GM23338 (cell line): ENCODE measurements around the gene TIMM17A. TPM values are rescaled to one million over a fixed set of nuclear protein-coding genes. Genes with fewer than 3 reads are reported as not detected.

ENCODE experiments used
- ATAC-seq: fragments of 200-7000 bp; cut with Tn5 transposase; 3 replicates; pipeline ENCODE4 v1.9.1; 2020
- DNase-seq: peaks from one replicate; pipeline ENCODE4 v3.0.0-alpha.2; 2015; ENCODE audit warnings: low spot score
- H2AFZ ChIP-seq: fragments of 200-600 bp; sonication (generic); 2 replicates; pipeline ENCODE4 v1.8.0; 2016; ENCODE audit warnings: antibody characterized with exemption, mild to moderate bottlenecking, moderate library complexity
- H3F3A ChIP-seq: fragments of 200-600 bp; sonication (generic); replicated peaks from 2 replicates; pipeline ENCODE4 v1.8.0; 2017; ENCODE audit warnings: antibody characterized with exemption, mixed run types, low read depth
- H3K27ac ChIP-seq: fragments of 200-600 bp; sonication (generic); 2 replicates; pipeline ENCODE4 v1.6.1; 2016; ENCODE audit warnings: low read depth
- H3K27me3 ChIP-seq: fragments of 200-600 bp; sonication (generic); 2 replicates; pipeline ENCODE4 v1.8.0; 2016; ENCODE audit warnings: mild to moderate bottlenecking, mixed run types, moderate library complexity; ENCODE audit not compliant: insufficient read depth
- H3K36me3 ChIP-seq: fragments of 200-600 bp; sonication (generic); 2 replicates; pipeline ENCODE4 v1.8.0; 2016; ENCODE audit warnings: mild to moderate bottlenecking; ENCODE audit not compliant: insufficient read depth
- H3K4me1 ChIP-seq: fragments of 200-600 bp; sonication (generic); 2 replicates; pipeline ENCODE4 v1.8.0; 2016; ENCODE audit warnings: mild to moderate bottlenecking, moderate library complexity; ENCODE audit not compliant: insufficient read depth
- H3K4me2 ChIP-seq: fragments of 200-600 bp; sonication (generic); 2 replicates; pipeline ENCODE4 v1.7.1; 2017; ENCODE audit warnings: mixed run types
- H3K4me3 ChIP-seq: fragments of 200-600 bp; sonication (generic); 2 replicates; pipeline ENCODE4 v1.6.1; 2016; ENCODE audit warnings: mixed run types
- H3K79me2 ChIP-seq: fragments of 200-600 bp; sonication (generic); replicated peaks from 2 replicates; pipeline ENCODE4 v1.8.0; 2017; ENCODE audit warnings: mild to moderate bottlenecking; ENCODE audit not compliant: insufficient read depth
- H3K9me2 ChIP-seq: fragments of 200-600 bp; sonication (generic); 2 replicates; pipeline ENCODE4 v1.8.0; 2017; ENCODE audit not compliant: insufficient read depth
- H4K20me1 ChIP-seq: fragments of 200-600 bp; sonication (generic); replicated peaks from 2 replicates; pipeline ENCODE4 v1.8.0; 2017; ENCODE audit warnings: mild to moderate bottlenecking; ENCODE audit not compliant: insufficient read depth
- H3K27ac Mint-ChIP-seq: 2 replicates; pipeline ENCODE4 v1.8.0; 2020; ENCODE audit warnings: inconsistent platforms, mild to moderate bottlenecking, moderate library complexity, mixed read lengths
- H3K27me3 Mint-ChIP-seq: 3 replicates; pipeline ENCODE4 v1.8.0; 2022; ENCODE audit warnings: low read depth, mild to moderate bottlenecking, moderate library complexity, mixed read lengths, inconsistent platforms; ENCODE audit not compliant: insufficient read depth, poor library complexity
- H3K36me3 Mint-ChIP-seq: 3 replicates; pipeline ENCODE4 v1.8.0; 2021; ENCODE audit warnings: low read depth, mild to moderate bottlenecking, inconsistent platforms, moderate library complexity, mixed read lengths
- H3K4me1 Mint-ChIP-seq: 3 replicates; pipeline ENCODE4 v1.8.0; 2020; ENCODE audit warnings: mild to moderate bottlenecking, inconsistent platforms, mixed read lengths
- H3K4me3 Mint-ChIP-seq: 3 replicates; pipeline ENCODE4 v1.8.0; 2021; ENCODE audit warnings: moderate library complexity, mild to moderate bottlenecking, inconsistent platforms, mixed read lengths
- H3K9me3 Mint-ChIP-seq: 3 replicates; pipeline ENCODE4 v1.8.0; 2020; ENCODE audit warnings: moderate library complexity, mild to moderate bottlenecking, inconsistent platforms, mixed read lengths
- EZH2phosphoT487 ChIP-seq: fragments of 200-600 bp; sonication (generic); IDR thresholded peaks from one replicate; pipeline ENCODE4 v1.8.1; 2018; ENCODE audit warnings: antibody characterized with exemption; ENCODE audit not compliant: unreplicated experiment
- NANOG ChIP-seq: IDR thresholded peaks from 2 replicates; pipeline ENCODE4 v1.6.1; 2016; ENCODE audit warnings: antibody characterized with exemption, borderline replicate concordance
- polyA plus RNA-seq: library from polyadenylated mRNA; unstranded; fragments of >200 nt; fragmentation: Nextera tagmentation; extraction: Ambion mirVana; gene quantifications from 2 replicates; pipeline ENCODE4 v1.2.1, GENCODE V29; 2016
- total RNA-seq: library from RNA; depleted of rRNA; stranded (reverse); fragments of >200 nt; shearing (Covaris generic); gene quantifications from 2 replicates; pipeline ENCODE4 v1.2.3, GENCODE V29; 2014
- TF ChIP-seq, protein P1 (sequence below): fragments of 250-450 bp; sonication (Bioruptor Pico); IDR thresholded peaks from 2 replicates; pipeline ENCODE4 v1.5.0; 2020; ENCODE audit warnings: mild to moderate bottlenecking, moderate library complexity
- TF ChIP-seq, protein P2 (sequence below): IDR thresholded peaks from one replicate; pipeline ENCODE4 v1.6.1; 2018; ENCODE audit warnings: antibody characterized with exemption; ENCODE audit not compliant: unreplicated experiment

The TIMM17A gene
- total and polyA plus RNA-seq, 2 experiments from 2014 or later = 38.5 to 60.0 TPM

DNA sequence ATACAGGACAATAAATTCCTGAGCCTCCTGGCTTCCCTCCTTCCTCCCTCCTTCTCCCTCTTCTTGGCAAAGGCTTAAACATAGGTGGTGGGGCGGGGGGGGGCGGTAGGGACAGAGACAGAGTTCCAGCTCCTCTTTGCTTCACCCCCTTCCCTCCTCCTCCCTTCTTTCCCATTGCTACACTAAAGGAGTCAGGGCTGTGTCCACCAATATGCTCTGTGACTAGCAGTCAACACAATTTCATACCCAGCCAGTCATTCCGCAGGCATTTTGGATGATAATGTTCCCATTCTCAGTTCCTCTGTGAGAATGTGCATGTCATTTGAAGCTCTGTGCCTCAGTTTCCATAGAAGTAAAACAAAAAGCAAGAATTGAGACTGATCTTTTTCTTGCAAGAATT lies 10.7 kb upstream of the TIMM17A start (continued):
- TF ChIP-seq, protein P1, sequence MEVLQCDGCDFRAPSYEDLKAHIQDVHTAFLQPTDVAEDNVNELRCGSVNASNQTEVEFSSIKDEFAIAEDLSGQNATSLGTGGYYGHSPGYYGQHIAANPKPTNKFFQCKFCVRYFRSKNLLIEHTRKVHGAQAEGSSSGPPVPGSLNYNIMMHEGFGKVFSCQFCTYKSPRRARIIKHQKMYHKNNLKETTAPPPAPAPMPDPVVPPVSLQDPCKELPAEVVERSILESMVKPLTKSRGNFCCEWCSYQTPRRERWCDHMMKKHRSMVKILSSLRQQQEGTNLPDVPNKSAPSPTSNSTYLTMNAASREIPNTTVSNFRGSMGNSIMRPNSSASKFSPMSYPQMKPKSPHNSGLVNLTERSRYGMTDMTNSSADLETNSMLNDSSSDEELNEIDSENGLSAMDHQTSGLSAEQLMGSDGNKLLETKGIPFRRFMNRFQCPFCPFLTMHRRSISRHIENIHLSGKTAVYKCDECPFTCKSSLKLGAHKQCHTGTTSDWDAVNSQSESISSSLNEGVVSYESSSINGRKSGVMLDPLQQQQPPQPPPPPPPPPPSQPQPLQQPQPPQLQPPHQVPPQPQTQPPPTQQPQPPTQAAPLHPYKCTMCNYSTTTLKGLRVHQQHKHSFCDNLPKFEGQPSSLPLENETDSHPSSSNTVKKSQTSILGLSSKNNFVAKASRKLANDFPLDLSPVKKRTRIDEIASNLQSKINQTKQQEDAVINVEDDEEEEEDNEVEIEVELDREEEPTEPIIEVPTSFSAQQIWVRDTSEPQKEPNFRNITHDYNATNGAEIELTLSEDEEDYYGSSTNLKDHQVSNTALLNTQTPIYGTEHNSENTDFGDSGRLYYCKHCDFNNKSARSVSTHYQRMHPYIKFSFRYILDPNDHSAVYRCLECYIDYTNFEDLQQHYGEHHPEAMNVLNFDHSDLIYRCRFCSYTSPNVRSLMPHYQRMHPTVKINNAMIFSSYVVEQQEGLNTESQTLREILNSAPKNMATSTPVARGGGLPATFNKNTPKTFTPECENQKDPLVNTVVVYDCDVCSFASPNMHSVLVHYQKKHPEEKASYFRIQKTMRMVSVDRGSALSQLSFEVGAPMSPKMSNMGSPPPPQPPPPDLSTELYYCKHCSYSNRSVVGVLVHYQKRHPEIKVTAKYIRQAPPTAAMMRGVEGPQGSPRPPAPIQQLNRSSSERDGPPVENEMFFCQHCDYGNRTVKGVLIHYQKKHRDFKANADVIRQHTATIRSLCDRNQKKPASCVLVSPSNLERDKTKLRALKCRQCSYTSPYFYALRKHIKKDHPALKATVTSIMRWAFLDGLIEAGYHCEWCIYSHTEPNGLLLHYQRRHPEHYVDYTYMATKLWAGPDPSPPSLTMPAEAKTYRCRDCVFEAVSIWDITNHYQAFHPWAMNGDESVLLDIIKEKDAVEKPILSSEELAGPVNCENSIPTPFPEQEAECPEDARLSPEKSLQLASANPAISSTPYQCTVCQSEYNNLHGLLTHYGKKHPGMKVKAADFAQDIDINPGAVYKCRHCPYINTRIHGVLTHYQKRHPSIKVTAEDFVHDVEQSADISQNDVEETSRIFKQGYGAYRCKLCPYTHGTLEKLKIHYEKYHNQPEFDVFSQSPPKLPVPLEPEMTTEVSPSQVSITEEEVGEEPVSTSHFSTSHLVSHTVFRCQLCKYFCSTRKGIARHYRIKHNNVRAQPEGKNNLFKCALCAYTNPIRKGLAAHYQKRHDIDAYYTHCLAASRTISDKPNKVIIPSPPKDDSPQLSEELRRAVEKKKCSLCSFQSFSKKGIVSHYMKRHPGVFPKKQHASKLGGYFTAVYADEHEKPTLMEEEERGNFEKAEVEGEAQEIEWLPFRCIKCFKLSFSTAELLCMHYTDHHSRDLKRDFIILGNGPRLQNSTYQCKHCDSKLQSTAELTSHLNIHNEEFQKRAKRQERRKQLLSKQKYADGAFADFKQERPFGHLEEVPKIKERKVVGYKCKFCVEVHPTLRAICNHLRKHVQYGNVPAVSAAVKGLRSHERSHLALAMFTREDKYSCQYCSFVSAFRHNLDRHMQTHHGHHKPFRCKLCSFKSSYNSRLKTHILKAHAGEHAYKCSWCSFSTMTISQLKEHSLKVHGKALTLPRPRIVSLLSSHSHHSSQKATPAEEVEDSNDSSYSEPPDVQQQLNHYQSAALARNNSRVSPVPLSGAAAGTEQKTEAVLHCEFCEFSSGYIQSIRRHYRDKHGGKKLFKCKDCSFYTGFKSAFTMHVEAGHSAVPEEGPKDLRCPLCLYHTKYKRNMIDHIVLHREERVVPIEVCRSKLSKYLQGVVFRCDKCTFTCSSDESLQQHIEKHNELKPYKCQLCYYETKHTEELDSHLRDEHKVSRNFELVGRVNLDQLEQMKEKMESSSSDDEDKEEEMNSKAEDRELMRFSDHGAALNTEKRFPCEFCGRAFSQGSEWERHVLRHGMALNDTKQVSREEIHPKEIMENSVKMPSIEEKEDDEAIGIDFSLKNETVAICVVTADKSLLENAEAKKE (CRISPR knock-in tag) = no peak
- no peak for TF ChIP-seq EZH2phosphoT487
- TF ChIP-seq NANOG = no peak
- TF ChIP-seq, protein P2, sequence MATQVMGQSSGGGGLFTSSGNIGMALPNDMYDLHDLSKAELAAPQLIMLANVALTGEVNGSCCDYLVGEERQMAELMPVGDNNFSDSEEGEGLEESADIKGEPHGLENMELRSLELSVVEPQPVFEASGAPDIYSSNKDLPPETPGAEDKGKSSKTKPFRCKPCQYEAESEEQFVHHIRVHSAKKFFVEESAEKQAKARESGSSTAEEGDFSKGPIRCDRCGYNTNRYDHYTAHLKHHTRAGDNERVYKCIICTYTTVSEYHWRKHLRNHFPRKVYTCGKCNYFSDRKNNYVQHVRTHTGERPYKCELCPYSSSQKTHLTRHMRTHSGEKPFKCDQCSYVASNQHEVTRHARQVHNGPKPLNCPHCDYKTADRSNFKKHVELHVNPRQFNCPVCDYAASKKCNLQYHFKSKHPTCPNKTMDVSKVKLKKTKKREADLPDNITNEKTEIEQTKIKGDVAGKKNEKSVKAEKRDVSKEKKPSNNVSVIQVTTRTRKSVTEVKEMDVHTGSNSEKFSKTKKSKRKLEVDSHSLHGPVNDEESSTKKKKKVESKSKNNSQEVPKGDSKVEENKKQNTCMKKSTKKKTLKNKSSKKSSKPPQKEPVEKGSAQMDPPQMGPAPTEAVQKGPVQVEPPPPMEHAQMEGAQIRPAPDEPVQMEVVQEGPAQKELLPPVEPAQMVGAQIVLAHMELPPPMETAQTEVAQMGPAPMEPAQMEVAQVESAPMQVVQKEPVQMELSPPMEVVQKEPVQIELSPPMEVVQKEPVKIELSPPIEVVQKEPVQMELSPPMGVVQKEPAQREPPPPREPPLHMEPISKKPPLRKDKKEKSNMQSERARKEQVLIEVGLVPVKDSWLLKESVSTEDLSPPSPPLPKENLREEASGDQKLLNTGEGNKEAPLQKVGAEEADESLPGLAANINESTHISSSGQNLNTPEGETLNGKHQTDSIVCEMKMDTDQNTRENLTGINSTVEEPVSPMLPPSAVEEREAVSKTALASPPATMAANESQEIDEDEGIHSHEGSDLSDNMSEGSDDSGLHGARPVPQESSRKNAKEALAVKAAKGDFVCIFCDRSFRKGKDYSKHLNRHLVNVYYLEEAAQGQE = no peak

DNA sequence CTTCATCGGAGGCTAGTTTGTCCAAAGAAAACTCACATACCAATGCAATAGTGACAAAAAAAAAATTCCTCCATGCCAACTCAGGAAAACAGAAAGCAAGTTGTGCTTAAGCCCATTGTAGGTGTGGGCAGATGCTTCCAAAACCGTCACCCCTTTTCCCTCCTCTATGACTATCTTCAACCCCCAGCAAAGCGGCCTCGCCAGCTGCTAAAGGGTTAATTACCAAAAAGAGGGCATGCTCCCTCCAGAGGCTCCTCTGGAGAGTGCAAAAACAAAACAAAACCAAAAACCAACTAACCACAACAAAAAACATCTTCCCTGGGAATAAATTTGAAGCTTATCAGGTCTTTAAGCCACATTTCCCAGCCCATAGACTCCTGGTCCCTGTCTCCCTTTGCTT lies 10.1 kb upstream of the TIMM17A start:
- no peak overlapping the region for H2AFZ ChIP-seq
- no peaks in the 10 kb centered on the region for H4K20me1 ChIP-seq
- Mint-ChIP-seq H3K27me3 (peaks cover 22% of the 10 kb centered on the region), H3K4me3 (peak overlapping the region; percentile 84), H3K36me3 (no peaks in the 10 kb centered on the region), H3K9me3 (no peaks in the 10 kb centered on the region), H3K4me1 (peaks cover 35% of the 10 kb centered on the region), H3K27ac (no peak overlapping the region)
- H3K4me2 ChIP-seq = peak overlapping the region; percentile 87
- H3K36me3 ChIP-seq = no peaks in the 10 kb centered on the region
- H3F3A ChIP-seq = peaks cover 8% of the 10 kb centered on the region; the same call in 1 of the 2 replicates
- ATAC-seq (0 out of 3 replicates have a peak, but pooled peaks have one; percentile 2), DNase-seq (peak; percentile 69)
- H3K27ac ChIP-seq = no peak overlapping the region
- H3K79me2 ChIP-seq = no peaks in the 10 kb centered on the region
- H3K9me2 ChIP-seq = no peaks in the 10 kb centered on the region
- H3K4me1 ChIP-seq = peaks cover 4% of the 10 kb centered on the region; the same call in 1 of the 2 replicates
- peaks cover 18% of the 10 kb centered on the region for H3K27me3 ChIP-seq
- H3K4me3 ChIP-seq = peak overlapping the region; percentile 55
- TF ChIP-seq, protein P2 = no peak
